ENCODE data around the gene STARD5.
A peak's percentile ranks its signal among the peaks of the same experiment; 100 is the strongest.

DNA sequence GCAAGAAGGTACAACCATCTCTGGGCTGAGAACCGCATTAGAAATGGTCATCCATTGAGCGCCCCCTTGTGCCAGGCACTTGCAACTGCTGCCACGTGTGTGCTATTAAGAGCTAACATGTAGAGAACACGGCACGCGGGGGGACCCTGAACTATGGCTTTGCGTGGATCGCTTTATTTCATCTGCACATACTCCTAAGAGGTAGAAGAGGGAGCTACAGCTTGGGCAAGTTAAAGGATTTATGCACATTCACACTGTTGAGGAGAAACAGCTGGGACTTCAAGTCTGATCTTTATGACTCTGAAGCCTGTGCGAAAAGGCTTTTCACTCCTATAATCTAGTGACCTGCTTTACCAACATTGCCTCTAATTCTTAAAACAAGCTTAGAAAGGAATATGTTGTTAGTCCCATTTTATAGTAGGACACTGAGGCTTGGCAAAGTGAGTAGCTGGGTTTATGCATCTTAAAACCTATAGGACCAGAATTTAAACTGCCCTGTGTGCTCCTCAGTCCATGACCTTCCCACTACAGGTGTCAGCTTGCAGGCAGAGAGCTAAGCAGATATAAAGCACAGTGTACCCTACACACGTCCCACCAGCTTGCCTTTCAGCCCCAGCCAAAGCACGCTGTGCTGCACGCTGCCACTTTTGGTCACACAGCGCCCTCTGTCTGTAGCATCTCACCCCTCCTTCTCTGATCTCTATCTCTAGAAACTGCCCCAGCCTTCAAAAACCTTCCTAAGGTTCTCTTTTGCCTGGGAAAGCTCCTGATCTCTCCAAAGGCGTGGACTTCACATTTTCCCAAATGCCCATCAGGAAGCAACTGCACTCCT lies 57.8 kb downstream of the STARD5 start:
- TF ChIP-seq, protein P1, sequence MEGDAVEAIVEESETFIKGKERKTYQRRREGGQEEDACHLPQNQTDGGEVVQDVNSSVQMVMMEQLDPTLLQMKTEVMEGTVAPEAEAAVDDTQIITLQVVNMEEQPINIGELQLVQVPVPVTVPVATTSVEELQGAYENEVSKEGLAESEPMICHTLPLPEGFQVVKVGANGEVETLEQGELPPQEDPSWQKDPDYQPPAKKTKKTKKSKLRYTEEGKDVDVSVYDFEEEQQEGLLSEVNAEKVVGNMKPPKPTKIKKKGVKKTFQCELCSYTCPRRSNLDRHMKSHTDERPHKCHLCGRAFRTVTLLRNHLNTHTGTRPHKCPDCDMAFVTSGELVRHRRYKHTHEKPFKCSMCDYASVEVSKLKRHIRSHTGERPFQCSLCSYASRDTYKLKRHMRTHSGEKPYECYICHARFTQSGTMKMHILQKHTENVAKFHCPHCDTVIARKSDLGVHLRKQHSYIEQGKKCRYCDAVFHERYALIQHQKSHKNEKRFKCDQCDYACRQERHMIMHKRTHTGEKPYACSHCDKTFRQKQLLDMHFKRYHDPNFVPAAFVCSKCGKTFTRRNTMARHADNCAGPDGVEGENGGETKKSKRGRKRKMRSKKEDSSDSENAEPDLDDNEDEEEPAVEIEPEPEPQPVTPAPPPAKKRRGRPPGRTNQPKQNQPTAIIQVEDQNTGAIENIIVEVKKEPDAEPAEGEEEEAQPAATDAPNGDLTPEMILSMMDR (IDR thresholded peaks at IDR 0.05) = peak; percentile 87
- no peak for TF ChIP-seq ZFX (IDR thresholded peaks at IDR 0.05; ENCODE audit: borderline replicate concordance)
